ENCODE results near the gene VWA5B2.

The VWA5B2 gene

DNA sequence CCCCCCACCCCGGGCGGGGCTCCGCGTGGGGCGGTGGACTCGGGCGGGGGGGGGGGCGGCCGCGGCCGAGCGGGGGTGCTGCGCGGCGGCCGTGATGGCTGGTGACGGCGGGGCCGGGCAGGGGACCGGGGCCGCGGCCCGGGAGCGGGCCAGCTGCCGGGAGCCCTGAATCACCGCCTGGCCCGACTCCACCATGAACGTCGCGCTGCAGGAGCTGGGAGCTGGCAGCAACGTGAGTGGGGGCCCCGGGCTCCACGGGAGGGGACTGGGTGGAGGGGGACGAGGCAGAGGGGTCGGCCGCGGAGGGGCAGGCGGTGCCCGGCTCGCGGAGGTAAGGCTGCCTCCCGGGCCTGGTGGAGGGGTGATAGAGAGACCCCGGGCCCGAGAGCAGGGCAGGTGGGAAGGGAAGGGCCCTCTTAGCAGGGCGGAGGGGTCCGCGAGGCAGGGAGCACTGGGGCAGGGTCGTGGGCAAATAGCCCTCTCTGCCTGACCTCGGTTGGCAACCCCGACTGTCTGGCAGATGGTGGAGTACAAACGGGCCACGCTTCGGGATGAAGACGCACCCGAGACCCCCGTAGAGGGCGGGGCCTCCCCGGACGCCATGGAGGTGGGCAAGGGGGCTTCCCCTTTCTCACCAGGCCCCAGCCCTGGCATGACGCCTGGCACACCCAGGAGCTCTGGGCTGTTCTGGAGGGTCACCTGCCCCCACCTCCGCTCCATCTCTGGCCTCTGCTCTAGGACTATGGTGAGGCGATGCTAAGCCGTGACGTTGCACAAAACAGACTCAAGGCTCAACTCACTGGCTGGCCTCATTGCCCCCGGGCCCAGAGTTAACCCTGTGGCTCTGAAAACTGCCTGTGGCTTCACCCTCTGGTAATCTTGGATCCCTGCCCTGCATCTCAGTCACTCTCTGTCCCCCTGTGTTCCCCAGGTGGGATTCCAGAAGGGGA is 46.9 kb downstream of the VWA5B2 start, which contains the start of gene ECE2:
Gene ECE2, plus strand, starts transcription at position 62 of the 950 bp plus-strand sequence. Its CDS starts 132 bp downstream, at position 194.
- no peak for DNase-seq (ENCODE audit: low read depth)

GRCh38 chr3:184277366-184277765 is 48.0 kb downstream of the VWA5B2 start:
- DNase-seq (ENCODE audit: low read depth), result no peak

DNA sequence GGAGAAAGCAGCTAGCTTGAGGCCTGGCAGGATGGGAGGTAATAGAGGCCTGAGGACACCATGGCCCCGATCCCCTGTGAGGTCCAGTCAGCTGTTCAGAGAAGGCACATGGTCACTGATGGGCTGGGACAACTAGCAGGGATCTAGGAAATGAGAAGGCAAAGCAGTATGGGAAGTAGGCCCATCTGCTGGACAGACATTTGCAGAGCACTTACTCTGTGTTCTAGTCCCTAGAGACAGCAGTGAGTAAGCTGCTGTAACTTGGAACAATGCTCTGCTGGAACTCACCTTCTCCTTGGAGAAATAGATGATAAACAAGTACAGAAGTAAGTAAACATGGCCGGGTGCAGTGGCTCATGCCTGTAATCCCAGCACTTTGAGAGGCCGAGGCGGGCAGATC is 53.6 kb downstream of the VWA5B2 start:
- DNase-seq (ENCODE audit: low read depth), result no peak

DNA sequence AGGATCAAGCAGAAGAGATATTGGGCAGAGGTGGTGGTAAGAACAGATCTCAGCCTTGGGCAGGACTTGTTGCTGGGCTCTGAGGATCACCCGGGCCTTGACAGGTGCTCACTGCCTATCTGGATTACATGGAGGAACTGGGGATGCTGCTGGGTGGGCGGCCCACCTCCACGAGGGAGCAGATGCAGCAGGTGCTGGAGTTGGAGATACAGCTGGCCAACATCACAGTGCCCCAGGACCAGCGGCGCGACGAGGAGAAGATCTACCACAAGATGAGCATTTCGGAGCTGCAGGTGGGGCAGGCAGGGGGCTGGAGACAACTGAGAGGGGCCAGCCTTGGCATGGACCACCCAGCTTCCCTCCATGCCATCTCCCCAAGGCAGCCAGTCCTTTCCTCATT is 54.3 kb downstream of the VWA5B2 start:
- no peak for DNase-seq (ENCODE audit: low read depth)

- DNase-seq (ENCODE audit: low read depth), result no peak
Observed at GRCh38 chr3:184284696-184285095, 55.3 kb downstream of the VWA5B2 start.

GRCh38 chr3:184289426-184289938 is 60.1 kb downstream of the VWA5B2 start:
- peak; percentile 44 for DNase-seq (ENCODE audit: low read depth)

- DNase-seq (ENCODE audit: low read depth), result no peak
Observed at GRCh38 chr3:184290331-184290730, 60.9 kb downstream of the VWA5B2 start.

GRCh38 chr3:184291044-184291737 is 61.8 kb downstream of the VWA5B2 start:
- no peak for DNase-seq (ENCODE audit: low read depth)
